MG63 (cell line): Measurements from ENCODE around the gene SLC16A11. TPM values are rescaled to one million over a fixed set of nuclear protein-coding genes. Genes with fewer than 3 reads are reported as not detected.
"Not testable (repeated sequence)": the region's sequence is repeated elsewhere in the genome, so short reads cannot be mapped to it uniquely, and the experiment has no call there.

ENCODE experiments used
- DNase-seq: peaks from one replicate; pipeline ENCODE4 v3.0.0-alpha.2; 2020
- H3K27me3 ChIP-seq: fragments of 250-450 bp; sonication (Bioruptor Pico); 2 replicates; pipeline ENCODE4 v1.5.1; 2020; ENCODE audit warnings: mild to moderate bottlenecking, moderate library complexity
- H3K36me3 ChIP-seq: fragments of 250-450 bp; sonication (Bioruptor Pico); 2 replicates; pipeline ENCODE4 v1.5.1; 2020; ENCODE audit warnings: mild to moderate bottlenecking, moderate library complexity
- H3K4me3 ChIP-seq: fragments of 250-450 bp; sonication (Bioruptor Pico); 2 replicates; pipeline ENCODE4 v1.5.1; 2020; ENCODE audit warnings: mild to moderate bottlenecking, moderate library complexity
- H3K9me3 ChIP-seq: fragments of 250-450 bp; sonication (Bioruptor Pico); 2 replicates; pipeline ENCODE4 v1.5.1; 2020; ENCODE audit warnings: mild to moderate bottlenecking, moderate library complexity
- total RNA-seq: library from RNA; depleted of rRNA; stranded (reverse); fragments of >200 nt; shearing (Covaris generic); gene quantifications from 2 replicates; pipeline ENCODE4 v1.2.3, GENCODE V29; 2014; ENCODE audit warnings: low replicate concordance; rRNA removed

The SLC16A11 gene, protein sequence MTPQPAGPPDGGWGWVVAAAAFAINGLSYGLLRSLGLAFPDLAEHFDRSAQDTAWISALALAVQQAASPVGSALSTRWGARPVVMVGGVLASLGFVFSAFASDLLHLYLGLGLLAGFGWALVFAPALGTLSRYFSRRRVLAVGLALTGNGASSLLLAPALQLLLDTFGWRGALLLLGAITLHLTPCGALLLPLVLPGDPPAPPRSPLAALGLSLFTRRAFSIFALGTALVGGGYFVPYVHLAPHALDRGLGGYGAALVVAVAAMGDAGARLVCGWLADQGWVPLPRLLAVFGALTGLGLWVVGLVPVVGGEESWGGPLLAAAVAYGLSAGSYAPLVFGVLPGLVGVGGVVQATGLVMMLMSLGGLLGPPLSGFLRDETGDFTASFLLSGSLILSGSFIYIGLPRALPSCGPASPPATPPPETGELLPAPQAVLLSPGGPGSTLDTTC
- not detected in 2 replicates for total RNA-seq

DNA sequence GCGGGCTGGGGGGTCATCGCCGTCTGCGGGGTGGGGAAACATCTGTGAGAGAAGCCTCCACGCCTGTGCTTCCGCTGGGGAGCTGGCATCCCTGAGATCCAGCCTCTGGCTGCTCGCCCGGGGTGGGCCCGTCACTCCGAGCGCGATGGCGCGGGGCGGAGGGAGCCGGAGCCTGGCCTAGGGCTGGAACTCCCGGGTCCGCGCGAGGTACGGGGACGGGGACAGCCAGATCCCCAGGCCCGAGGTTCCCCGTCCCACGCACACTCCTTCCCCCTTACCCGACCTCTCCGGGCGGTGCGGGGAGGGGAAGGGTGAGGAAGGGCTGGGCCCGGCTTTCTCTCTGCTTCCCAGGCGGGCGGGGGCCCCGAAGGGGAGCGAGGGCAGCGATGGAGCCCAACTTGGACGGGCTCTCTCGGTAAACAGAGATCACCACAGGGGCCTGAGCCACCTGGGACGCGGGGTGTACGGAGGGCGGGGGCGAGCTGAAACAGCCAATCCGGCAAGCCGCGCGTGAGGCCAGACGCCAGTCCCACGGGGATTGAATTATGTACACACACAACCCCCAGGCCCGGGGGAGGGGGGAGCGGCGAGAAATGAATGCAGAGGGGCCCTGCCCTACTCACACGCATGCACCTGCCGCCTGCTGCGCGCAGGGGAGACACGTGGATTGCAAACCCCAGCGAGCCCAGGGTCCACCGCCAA lies at the start of gene SLC16A11:
Gene SLC16A11 (minus strand): TSS at position 596 of the 702 bp plus-strand sequence. CDS start 579 bp downstream, at position 17.
- H3K9me3 ChIP-seq, result no peaks in the 10 kb centered on the region
- H3K4me3 ChIP-seq, result no peak within 1 kb of the TSS
- no peak for DNase-seq
- H3K27me3 ChIP-seq, result no peaks in the 10 kb centered on the region
- H3K36me3 ChIP-seq, result no peaks in the 10 kb centered on the region

DNA sequence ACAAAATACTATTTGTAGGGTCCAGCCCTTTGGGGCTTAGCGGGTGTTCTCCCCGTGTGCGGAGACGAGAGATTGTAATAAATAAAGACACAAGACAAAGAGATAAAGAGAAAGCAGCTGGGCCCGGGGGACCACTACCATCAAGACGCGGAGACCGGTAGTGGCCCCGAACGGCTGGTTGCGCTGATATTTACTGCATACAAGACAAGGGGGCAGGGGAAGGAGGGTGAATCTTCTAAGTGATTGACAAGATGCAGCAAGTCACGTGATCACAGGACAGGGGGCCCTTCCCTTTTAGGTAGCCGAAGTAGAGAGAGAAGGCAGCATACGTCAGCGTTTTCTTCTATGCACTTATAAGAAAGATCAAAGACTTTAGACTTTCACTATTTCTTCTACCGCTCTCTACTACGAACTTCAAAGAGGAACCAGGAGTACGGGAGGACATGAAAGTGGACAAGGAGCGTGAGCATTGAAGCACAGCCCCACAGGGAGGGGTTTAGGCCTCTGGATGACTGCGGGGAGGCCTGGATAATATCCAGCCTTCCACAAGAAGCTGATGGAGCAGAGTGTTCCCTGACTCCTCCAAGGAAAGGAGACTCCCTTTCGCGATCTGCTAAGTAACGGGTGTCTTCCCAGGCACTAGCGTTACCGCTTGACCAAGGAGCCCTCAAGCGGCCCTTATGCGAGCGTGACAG lies 47.6 kb upstream of the SLC16A11 start:
- H3K36me3 ChIP-seq, H3K4me3 ChIP-seq, H3K9me3 ChIP-seq: not testable (repeated sequence)

DNA sequence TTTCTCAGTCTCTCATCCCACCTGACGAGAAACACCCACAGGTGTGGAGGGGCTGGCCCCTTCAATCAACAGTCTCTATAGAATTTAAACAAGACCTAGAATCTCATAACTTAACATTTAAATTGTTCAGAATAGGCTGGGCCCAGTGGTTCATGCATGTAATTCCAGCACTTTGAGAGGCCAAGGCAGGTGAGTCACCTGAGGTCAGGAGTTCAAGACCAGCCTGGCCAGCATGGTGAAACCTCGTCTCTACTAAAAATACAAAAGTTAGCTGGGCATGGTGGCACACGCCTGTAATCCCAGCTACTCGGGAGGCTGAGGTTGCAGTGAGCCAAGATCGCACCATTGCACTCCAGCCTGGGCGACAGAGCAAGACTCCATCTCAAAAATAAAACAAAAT lies 45.7 kb upstream of the SLC16A11 start:
- H3K36me3 ChIP-seq, H3K4me3 ChIP-seq, H3K9me3 ChIP-seq, DNase-seq, H3K27me3 ChIP-seq: not testable (repeated sequence)

More for the DNA sequence above, 47.6 kb upstream of the SLC16A11 start:
- not testable (repeated sequence) for H3K27me3 ChIP-seq, DNase-seq

DNA sequence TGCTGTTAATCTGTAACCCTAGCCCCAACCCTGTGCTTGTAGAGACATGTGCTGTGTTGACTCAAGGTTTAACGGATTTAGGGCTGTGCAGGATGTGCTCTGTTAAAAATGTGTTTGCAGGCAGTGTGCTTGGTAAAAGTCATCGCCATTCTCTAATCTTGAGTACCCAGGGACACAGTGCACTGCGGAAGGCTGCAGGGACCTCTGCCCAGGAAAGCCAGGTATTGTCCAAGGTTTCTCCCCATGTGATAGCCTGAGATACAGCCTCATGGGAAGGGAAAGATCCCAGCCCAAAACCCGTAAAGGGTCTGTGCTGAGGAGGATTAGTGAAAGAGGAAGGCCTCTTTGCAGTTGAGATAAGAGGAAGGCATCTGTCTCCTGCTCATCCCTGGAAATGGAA lies 44.5 kb upstream of the SLC16A11 start:
- DNase-seq, H3K27me3 ChIP-seq, H3K9me3 ChIP-seq, H3K4me3 ChIP-seq, H3K36me3 ChIP-seq: not testable (repeated sequence)

DNA sequence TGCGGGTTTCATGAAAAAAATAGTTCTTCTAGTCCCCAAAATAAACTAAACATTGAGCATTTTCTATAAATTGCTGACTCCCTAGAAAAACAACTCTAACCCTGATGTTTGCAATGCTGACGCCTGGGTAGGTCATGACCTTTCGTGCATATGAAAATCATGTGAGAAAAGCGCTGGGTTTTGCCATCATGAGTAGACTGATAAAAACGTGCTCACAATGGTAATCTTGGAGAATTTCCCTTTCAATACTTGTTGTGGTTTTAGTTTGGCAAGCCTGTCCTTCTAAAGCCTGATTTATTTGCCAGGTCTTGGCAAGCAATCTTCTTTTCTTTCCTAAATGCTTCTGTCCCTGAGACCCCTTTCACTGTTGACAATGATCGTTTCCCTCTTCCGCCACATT lies 40.2 kb upstream of the SLC16A11 start:
- DNase-seq, result peak; percentile 39
- Histone ChIP-seq H3K9me3 (no peaks in the 10 kb centered on the region), H3K27me3 (no peaks in the 10 kb centered on the region), H3K36me3 (no peaks in the 10 kb centered on the region), H3K4me3 (no peak overlapping the region)

DNA sequence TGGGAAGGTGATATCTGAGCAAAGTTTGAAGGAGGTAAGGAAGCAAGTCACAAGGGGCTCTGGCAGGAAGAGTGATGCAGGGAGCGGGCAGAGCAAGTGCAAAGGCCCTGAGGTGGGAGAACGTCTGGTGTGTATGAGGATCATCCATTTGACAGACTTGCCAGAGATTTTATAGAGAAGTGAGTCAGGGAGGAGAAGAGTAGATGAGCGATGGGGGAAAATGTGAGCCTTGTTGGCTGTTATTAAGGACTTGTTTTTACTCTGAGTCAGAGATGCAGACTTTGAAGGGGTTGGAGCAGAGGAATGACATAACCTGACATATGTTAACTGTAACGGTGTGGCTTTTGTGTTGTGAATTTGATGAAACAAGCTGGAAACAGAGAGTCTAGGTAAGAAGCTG lies 39.7 kb upstream of the SLC16A11 start:
- Histone ChIP-seq H3K36me3 (no peaks in the 10 kb centered on the region), H3K27me3 (no peaks in the 10 kb centered on the region), H3K9me3 (no peaks in the 10 kb centered on the region), H3K4me3 (no peak overlapping the region)
- DNase-seq, result peak; percentile 14

DNA sequence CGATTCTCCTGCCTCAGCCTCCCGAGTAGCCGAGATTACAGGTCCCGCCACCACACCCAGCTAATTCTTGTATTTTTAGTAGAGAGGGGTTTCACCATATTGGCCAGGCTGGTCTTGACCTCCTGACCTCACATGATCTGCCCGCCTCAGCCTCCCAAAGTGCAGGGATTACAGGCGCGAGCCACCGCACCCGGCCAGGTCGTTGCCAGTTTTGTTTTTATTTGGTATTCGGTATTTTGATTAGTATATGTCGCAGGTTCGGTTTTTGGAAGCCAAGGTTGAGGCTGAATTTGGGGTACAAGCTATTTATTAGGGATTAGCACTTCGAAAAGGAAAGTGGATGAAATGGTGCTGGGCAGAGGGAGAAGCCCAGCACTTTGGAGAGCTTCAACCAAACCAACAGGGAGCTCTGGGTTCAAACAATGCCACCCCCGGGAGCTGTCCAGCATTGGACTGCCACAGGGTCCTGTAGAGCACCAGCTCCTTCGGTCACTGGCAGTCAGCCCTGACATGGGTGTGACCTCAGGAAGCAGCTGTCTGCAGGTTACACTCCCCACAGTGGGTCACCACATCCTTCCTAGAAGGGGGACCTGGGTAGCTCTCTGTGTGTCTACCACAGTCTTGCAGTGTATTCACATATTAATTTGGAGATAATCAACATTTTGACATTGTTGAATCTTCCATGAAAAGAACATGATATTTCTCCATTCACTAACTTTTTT lies 37.6 kb upstream of the SLC16A11 start:
- no peak for DNase-seq
- no peaks in the 10 kb centered on the region for H3K36me3 ChIP-seq
- no peaks in the 10 kb centered on the region for H3K27me3 ChIP-seq
- H3K4me3 ChIP-seq, result no peak overlapping the region
- no peaks in the 10 kb centered on the region for H3K9me3 ChIP-seq

DNA sequence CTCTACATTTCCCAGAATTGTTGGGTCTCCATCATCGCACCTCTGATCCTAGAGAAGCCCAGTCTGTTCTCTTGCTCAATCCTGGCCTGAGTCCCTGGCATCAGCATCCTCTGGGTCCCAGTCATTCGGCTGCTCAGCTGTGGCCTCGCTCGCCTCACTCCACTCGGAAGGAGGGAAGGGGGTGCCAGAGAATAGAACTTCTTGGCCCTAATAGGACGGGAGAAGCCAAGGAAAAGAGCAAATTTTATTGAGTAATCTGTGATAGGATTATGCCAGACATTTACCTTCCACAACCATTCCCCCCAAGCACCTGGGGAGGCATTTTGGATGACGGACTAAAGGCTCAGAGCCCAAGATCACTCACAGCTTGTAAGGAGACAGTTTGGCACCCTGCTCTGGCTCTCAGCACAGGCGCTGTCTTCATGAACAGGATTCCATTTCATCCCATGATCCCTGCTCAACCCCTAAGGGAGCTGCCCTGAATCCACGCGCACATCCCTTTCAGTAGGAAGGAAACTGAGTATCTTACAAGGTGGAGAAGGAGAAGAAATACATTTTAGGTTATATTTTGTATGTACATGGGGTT lies 36.7 kb upstream of the SLC16A11 start:
- Histone ChIP-seq H3K27me3 (no peaks in the 10 kb centered on the region), H3K4me3 (no peak overlapping the region), H3K9me3 (no peaks in the 10 kb centered on the region), H3K36me3 (no peaks in the 10 kb centered on the region)
- peak; percentile 49 for DNase-seq

DNA sequence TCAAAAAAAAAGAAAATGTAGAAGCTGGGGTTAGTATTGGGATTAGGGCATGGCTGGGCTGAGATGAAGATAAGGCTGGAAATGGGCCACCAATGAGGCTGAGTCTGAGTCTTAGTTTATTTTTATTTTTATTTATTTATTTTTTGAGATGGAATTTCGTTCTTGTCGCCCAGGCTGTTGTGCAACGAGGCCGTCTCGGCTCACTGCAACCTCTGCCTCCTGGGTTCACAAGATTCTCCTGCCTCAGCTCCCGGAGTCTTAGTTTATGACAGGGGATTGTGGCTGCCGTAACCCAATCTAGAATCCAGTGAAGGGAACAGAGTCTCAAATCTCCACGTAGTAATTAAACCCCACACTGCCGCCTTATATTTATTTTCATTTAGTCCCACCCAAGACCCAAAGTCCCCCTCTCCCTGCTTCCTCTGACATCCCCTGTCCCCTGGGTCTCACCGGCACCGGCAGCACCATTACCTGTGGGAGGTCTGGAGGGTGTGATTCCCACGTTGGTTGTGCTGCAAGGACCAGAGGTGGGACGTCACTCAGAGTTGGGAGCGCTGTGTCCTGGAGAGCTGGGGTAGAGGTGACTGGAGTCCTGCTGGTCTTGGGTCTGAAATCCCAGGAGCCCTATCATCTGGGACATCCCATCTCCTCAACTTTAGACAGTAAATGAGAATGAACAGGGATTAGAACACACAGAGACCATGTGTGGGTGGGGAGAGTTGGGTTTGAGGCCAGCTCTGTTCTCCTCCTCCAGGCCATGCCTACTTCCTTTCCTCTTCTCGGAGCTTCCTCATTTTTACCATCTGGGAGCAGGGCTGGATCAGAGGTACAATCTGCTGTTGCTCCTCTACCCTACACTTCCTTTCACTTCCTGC lies 35.9 kb upstream of the SLC16A11 start, which contains the start of gene CLEC10A:
Gene CLEC10A (minus strand): TSS at position 671 of the 875 bp plus-strand sequence. CDS start 1,439 bp downstream, outside the sequence.
- no peak for DNase-seq
- Histone ChIP-seq H3K4me3 (no peak within 1 kb of the TSS), H3K36me3 (no peaks in the 10 kb centered on the region), H3K9me3 (no peaks in the 10 kb centered on the region), H3K27me3 (no peaks in the 10 kb centered on the region)

DNA sequence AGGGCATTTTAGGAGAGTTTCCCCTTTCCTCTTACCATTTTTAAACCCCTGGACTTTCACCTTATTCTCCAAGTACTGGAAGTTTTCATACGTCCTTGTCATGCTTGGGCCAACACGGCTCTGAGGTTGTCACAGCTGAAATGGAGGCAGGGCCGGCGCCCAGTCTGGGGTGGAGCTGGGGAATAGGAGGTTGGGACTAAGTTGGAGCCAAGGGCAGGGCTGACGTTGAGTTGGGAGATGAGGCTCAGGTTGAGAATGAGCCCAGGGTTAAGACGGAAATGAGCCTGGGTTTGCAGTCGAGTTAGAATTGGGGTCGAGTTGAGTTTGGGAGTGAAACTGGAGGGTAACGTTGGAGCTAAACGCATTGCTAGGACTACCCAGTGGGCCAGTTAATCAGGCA lies 34.8 kb upstream of the SLC16A11 start:
- Histone ChIP-seq H3K4me3 (no peak overlapping the region), H3K36me3 (no peaks in the 10 kb centered on the region), H3K9me3 (no peaks in the 10 kb centered on the region), H3K27me3 (no peaks in the 10 kb centered on the region)
- DNase-seq, result no peak

DNA sequence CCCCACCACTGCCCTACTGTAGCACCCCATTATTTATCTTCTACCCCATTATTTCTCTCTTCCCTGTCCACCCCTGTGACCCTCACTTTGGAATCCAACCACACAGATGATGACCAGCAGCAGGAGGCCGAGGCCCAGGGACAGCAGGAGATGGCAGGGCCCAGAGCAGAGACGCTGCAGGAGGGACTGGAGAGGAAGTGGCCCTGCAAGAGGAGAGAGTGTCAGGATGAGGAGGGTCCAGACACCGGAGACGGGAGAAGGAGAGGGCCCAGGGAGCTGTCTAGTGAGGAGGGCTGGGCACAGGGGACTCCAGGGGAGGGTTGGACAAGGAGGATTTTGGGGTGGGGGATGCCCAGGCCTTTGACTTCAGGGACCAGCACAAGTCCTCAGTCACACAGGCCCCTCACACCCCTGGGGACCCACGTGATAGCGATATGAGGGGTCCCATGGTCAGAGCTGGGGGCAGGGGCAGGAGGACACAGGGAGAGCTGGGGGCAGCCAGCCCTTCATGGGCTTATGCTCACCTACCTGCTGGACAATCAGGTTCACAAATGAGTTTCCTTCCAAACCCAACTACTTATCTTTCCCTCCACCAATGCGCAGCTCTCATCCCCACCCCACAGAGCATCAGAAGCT lies 34.1 kb upstream of the SLC16A11 start:
- no peaks in the 10 kb centered on the region for H3K36me3 ChIP-seq
- H3K4me3 ChIP-seq, result no peak overlapping the region
- no peaks in the 10 kb centered on the region for H3K27me3 ChIP-seq
- DNase-seq, result no peak
- no peaks in the 10 kb centered on the region for H3K9me3 ChIP-seq

DNA sequence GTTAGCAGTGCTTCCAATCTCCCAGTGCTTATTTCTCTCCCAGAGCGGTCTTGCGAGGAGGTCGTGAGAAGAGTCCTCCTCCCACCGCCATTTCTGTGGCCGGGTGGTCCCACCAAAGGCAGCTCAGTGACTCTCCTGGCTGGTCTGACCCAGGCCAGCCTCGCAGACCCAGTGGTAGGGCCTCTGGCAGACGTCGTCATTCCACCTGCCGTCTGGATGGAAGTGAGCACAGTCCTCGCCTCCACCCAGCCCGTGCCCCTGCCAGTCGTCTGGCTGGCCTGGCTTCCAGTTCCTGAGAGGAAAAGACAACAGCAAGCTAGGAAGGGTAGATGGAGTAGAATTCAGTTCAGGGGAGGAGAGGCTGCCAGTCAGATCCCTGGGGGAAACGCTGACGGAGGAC lies 31.0 kb upstream of the SLC16A11 start:
- Histone ChIP-seq H3K36me3 (no peaks in the 10 kb centered on the region), H3K27me3 (no peaks in the 10 kb centered on the region), H3K9me3 (no peaks in the 10 kb centered on the region), H3K4me3 (no peak overlapping the region)
- DNase-seq, result no peak

DNA sequence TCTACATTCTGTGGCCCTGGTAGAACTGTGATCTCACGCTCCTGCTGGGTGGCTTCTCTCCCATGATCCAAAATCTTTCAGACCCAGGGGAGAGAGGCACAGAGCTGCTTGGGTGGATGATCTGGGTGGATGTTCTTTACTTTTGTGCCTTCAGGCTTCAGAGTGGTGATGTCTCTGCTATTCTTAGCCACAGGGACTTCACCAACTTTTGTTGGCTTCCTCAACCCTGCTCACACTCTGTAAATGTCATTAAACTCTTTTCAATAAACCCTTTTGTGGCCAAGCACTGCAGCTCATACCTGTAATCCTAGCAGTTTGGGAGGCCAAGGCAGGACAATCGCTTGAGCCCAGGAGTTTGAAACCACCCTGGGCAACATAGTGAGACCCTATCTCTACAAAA lies 28.5 kb upstream of the SLC16A11 start:
- no peaks in the 10 kb centered on the region for H3K9me3 ChIP-seq
- no peaks in the 10 kb centered on the region for H3K27me3 ChIP-seq
- DNase-seq, result no peak
- H3K36me3 ChIP-seq, result no peaks in the 10 kb centered on the region
- no peak overlapping the region for H3K4me3 ChIP-seq

DNA sequence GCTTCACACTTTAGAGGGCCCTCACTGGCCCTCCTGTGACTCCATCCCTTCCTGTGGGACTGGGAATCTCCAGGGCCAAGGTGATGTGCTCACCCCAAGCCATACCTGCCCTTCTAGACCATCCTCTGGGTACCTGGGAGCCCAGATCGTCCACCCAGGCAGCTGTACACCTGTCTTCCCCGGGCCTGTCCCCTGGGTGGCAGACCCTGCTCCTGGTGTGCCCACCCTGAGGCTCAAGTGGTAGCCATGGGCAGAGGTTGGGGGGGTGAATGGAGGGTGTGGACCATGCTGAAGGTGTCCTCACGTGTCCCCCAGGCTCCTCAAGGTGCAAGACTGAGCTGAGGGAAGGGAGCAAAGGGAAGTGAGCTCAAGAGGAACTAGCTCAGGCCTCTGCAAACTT lies 26.8 kb upstream of the SLC16A11 start:
- Histone ChIP-seq H3K9me3 (no peaks in the 10 kb centered on the region), H3K27me3 (no peaks in the 10 kb centered on the region), H3K4me3 (no peak overlapping the region), H3K36me3 (no peaks in the 10 kb centered on the region)
- no peak for DNase-seq

DNA sequence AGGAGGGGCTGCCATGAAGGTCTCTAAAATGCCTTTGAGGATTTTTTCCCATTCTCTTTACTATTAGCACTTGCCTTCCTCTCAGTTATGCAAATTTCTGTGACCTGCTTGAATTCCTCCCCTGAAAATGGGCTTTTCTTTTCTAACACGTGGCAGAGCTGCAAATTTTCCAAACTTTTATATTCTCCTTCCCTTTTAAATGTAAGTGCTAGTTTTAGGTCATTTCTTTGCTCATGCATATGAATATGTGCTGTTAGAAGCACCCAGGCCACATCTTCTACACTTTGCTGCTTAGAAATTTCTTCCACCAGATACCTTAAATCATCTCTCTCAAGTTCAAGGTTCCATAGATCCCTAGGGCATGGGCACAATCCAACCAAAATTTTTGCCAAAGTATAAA lies 24.4 kb upstream of the SLC16A11 start:
- no peak for DNase-seq
- Histone ChIP-seq H3K4me3 (no peak overlapping the region), H3K9me3 (no peaks in the 10 kb centered on the region)

More for the DNA sequence above, 24.4 kb upstream of the SLC16A11 start:
- H3K36me3 ChIP-seq, result no peaks in the 10 kb centered on the region
- H3K27me3 ChIP-seq, result no peaks in the 10 kb centered on the region
